HAP-1 (cell line): ENCODE data around the gene NR2C1.
"Not testable (repeated sequence)": the region's sequence is repeated elsewhere in the genome, so short reads cannot be mapped to it uniquely, and the experiment has no call there.

Source experiments
- DNase-seq, 2 experiments: peaks; one replicate each; pipeline ENCODE4 v3.0.0-alpha.2; 2016 to 2020; ENCODE audit warnings: low spot score in 2 of 2
- H3K27me3 ChIP-seq: fragments of 250-450 bp; sonication (Bioruptor Pico); 2 replicates; pipeline ENCODE4 v1.5.1; 2020; ENCODE audit warnings: low read depth, mild to moderate bottlenecking, moderate library complexity
- H3K36me3 ChIP-seq: fragments of 250-450 bp; sonication (Bioruptor Pico); replicated peaks from 2 replicates; pipeline ENCODE4 v1.5.1; 2020; ENCODE audit warnings: mild to moderate bottlenecking
- H3K4me1 ChIP-seq: fragments of 250-450 bp; sonication (Bioruptor Pico); 2 replicates; pipeline ENCODE4 v1.5.1; 2020; ENCODE audit warnings: mild to moderate bottlenecking
- H3K4me3 ChIP-seq: fragments of 250-450 bp; sonication (Bioruptor Pico); 2 replicates; pipeline ENCODE4 v1.5.1; 2020; ENCODE audit warnings: mild to moderate bottlenecking, moderate library complexity
- H3K9me3 ChIP-seq: fragments of 250-450 bp; sonication (Bioruptor Pico); 2 replicates; pipeline ENCODE4 v1.5.1; 2020; ENCODE audit warnings: mild to moderate bottlenecking, moderate library complexity
- in situ Hi-C: fragments of 300-500 bp; cut with MboI; formaldehyde crosslinking; loops from 3 replicates; pipeline ENCODE4 v1.14.3; 2020; ENCODE audit warnings: low sequenced_read_pairs, inconsistent platforms, mixed read lengths

Gene NR2C1

GRCh38 chr12:95004610-95005009 is 68.8 kb downstream of the NR2C1 start:
- H3K27me3 ChIP-seq: no peaks in the 10 kb centered on the region
- peaks cover 13% of the 10 kb centered on the region for H3K9me3 ChIP-seq
- H3K4me1 ChIP-seq: peaks cover 3% of the 10 kb centered on the region
- peaks cover 12% of the 10 kb centered on the region; the same call in 1 of the 2 replicates for H3K36me3 ChIP-seq
- no peak for DNase-seq
- in situ Hi-C loops: no loop called here
- H3K4me3 ChIP-seq: no peak overlapping the region

DNA sequence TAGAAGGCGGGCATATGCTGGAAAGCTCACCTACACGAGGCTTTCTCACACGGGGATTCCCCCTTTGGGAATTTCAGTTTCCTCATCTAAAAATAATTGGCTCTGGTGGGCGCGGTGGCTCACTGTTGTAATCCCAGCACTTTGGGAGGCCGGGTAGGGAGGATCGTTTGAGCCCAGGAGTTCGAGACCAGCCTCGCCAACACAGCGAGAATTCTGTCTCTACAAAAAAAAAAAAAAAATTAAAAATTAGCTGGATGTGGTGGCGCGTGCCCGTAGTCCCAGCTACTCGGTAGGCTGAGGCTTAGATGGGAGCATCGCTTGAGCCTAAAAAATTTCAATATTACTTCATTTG is 69.5 kb downstream of the NR2C1 start:
- DNase-seq: no peak
- in situ Hi-C loops: no loop called here
- Histone ChIP-seq H3K4me1 (peaks cover 3% of the 10 kb centered on the region), H3K4me3 (peak overlapping the region; percentile 87), H3K9me3 (peaks cover 13% of the 10 kb centered on the region), H3K27me3 (no peaks in the 10 kb centered on the region), H3K36me3 (peaks cover 12% of the 10 kb centered on the region; the same call in 1 of the 2 replicates)

DNA sequence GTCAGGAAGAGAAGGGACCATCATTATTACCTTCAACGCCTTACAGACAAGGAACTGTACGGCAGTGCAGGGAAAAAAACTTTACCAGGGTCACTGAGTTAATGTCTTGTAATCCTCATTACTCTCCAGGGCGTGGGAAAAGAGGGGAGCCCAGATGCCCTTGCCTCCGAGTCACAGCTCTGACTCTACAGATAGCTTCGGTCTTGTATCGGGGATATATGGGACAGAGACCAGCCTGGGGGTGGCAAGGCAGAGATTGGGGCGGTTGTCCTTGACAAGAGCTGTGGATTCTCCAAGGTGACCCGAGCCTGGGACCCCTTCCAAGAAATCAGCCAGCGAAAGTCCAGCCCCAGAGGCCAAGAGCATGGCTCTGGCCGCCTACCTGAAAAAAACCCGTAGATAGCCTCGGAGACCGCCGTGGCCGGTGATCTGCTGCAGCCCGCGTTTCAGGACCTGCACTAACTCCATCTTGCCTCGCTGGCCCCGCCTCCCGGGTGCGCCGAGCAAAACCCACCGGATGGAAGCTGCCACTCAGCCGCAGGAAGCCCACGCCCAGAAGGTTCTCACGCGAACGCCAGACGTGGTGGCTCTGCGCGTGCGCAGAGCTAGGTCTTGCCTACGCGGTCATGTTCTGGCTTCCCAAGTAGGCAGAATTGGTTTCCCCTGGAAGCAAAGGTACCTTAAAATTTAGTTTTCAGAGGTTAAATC is 70.1 kb downstream of the NR2C1 start, which contains the start of gene NDUFA12:
TSS of gene NDUFA12 (minus strand) at position 485 of the 708 bp plus-strand sequence. CDS start at position 468, 17 bp downstream.
- Histone ChIP-seq H3K36me3 (peaks cover 12% of the 10 kb centered on the region; the same call in 1 of the 2 replicates), H3K4me3 (peak within 1 kb of the TSS; percentile 87), H3K9me3 (peaks cover 11% of the 10 kb centered on the region), H3K4me1 (peaks cover 3% of the 10 kb centered on the region), H3K27me3 (no peaks in the 10 kb centered on the region)
- in situ Hi-C loops: no loop called here
- peak; percentile 93 to 98 for DNase-seq

- DNase-seq: no peak
- no peaks in the 10 kb centered on the region for H3K27me3 ChIP-seq
These were observed 70.7 kb downstream of the NR2C1 start for GRCh38 chr12:95002754-95003153.

GRCh38 chr12:94998326-94998725 is 75.1 kb downstream of the NR2C1 start:
- in situ Hi-C loops: loop anchor here (25.0 kb wide), 1 partner anchor 461 kb away; no protein-coding TSS in a partner anchor
- Histone ChIP-seq H3K36me3 (peaks cover 19% of the 10 kb centered on the region), H3K9me3 (no peaks in the 10 kb centered on the region), H3K27me3 (no peaks in the 10 kb centered on the region), H3K4me3 (no peak overlapping the region), H3K4me1 (no peaks in the 10 kb centered on the region)
- no peak for DNase-seq

More at GRCh38 chr12:95002754-95003153, 70.7 kb downstream of the NR2C1 start:
- peaks cover 3% of the 10 kb centered on the region for H3K4me1 ChIP-seq
- peaks cover 7% of the 10 kb centered on the region for H3K9me3 ChIP-seq
- in situ Hi-C loops: no loop called here
- H3K4me3 ChIP-seq: peak overlapping the region; percentile 87
- peaks cover 12% of the 10 kb centered on the region; the same call in 1 of the 2 replicates for H3K36me3 ChIP-seq

DNA sequence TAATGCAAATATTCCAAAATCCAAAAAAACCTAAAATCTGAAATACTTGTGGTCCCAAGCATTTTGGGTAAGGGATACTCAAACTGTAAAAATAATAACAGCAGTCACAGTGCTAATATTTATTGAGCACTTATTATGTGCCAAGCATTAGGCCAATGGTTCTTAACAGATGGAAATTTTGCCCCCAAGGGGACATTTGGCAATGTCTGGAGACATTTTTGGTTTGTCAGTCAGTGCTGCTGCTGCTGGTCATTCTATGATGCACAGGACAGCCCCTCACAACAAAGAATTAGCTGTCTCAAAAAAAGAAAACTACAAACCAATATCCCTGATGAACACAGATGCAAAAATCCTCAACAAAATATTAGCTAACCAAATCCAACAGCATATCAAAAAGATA is 75.7 kb downstream of the NR2C1 start:
- Histone ChIP-seq H3K4me1 (no peaks in the 10 kb centered on the region), H3K36me3 (peaks cover 19% of the 10 kb centered on the region), H3K27me3 (no peaks in the 10 kb centered on the region), H3K9me3 (no peaks in the 10 kb centered on the region), H3K4me3 (no peak overlapping the region)
- no peak for DNase-seq
- in situ Hi-C loops: loop anchor here (25.0 kb wide), 1 partner anchor 460 kb away; no protein-coding TSS in a partner anchor

DNA sequence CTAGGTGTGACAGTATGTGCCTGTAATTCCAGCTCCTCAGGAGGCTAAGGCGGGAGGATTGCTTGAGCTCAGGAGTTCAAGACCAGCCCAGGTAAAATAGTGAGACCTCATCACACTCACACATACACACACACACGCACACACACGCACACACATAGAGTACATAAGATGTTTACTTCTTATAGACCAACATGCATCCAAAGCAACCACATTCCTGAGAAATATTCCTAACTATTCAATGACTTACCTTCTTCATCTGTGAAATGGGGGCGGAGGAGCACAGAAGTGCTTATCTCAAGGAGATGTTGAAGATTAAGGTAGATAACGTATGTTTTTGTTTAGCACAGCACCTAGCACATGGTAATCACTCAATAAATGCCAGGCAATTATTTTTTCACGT is 76.4 kb downstream of the NR2C1 start:
- no peak overlapping the region for H3K4me3 ChIP-seq
- H3K9me3 ChIP-seq: no peaks in the 10 kb centered on the region
- H3K27me3 ChIP-seq: no peaks in the 10 kb centered on the region
- no peaks in the 10 kb centered on the region for H3K4me1 ChIP-seq
- H3K36me3 ChIP-seq: peaks cover 19% of the 10 kb centered on the region
- in situ Hi-C loops: loop anchor here (25.0 kb wide), 1 partner anchor 460 kb away; no protein-coding TSS in a partner anchor
- no peak for DNase-seq

- H3K27me3 ChIP-seq: no peaks in the 10 kb centered on the region
- H3K4me3 ChIP-seq: no peak overlapping the region
- peaks cover 10% of the 10 kb centered on the region for H3K36me3 ChIP-seq
- H3K4me1 ChIP-seq: no peaks in the 10 kb centered on the region
- no peak for DNase-seq
- in situ Hi-C loops: loop anchor here (25.0 kb wide), 1 partner anchor 457 kb away; no protein-coding TSS in a partner anchor
- H3K9me3 ChIP-seq: no peaks in the 10 kb centered on the region
These were observed 79.1 kb downstream of the NR2C1 start for GRCh38 chr12:94994312-94994711.

- peaks cover 10% of the 10 kb centered on the region for H3K36me3 ChIP-seq
- in situ Hi-C loops: loop anchor here (25.0 kb wide), 1 partner anchor 457 kb away; no protein-coding TSS in a partner anchor
- H3K27me3 ChIP-seq, DNase-seq, H3K4me3 ChIP-seq, H3K9me3 ChIP-seq, H3K4me1 ChIP-seq: not testable (repeated sequence)
These were observed 79.6 kb downstream of the NR2C1 start for GRCh38 chr12:94993855-94994254.

DNA sequence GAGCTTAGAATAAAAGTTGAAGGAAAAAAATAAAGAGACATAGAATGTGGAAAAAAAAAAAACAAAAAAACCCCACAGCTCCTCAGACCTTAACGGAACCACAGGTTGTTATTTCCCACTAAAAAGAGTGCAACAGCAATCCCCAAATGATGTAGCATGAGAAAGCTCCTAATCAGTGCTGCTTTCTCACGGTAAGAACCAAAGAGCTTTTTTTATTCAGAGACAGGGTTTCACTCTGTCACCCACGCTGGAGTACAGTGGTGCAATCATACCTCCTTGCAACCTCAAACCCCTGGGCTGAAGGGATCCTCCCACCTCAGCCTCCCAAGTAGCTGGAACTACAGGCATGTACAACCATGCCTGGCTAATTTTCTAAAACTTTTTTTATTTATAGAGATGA is 83.2 kb downstream of the NR2C1 start:
- no peaks in the 10 kb centered on the region for H3K27me3 ChIP-seq
- no peaks in the 10 kb centered on the region for H3K9me3 ChIP-seq
- H3K4me3 ChIP-seq: no peak overlapping the region
- H3K36me3 ChIP-seq: peaks cover 8% of the 10 kb centered on the region
- no peaks in the 10 kb centered on the region for H3K4me1 ChIP-seq
- in situ Hi-C loops: loop anchor here (25.0 kb wide), 1 partner anchor 453 kb away; no protein-coding TSS in a partner anchor
- DNase-seq: no peak

- Histone ChIP-seq H3K4me3 (no peak overlapping the region), H3K36me3 (peaks cover 4% of the 10 kb centered on the region), H3K9me3 (no peaks in the 10 kb centered on the region), H3K27me3 (no peaks in the 10 kb centered on the region), H3K4me1 (no peaks in the 10 kb centered on the region)
- no peak for DNase-seq
- in situ Hi-C loops: loop anchor here (25.0 kb wide), 1 partner anchor 451 kb away; no protein-coding TSS in a partner anchor
These were observed 84.9 kb downstream of the NR2C1 start for GRCh38 chr12:94988471-94988870.

DNA sequence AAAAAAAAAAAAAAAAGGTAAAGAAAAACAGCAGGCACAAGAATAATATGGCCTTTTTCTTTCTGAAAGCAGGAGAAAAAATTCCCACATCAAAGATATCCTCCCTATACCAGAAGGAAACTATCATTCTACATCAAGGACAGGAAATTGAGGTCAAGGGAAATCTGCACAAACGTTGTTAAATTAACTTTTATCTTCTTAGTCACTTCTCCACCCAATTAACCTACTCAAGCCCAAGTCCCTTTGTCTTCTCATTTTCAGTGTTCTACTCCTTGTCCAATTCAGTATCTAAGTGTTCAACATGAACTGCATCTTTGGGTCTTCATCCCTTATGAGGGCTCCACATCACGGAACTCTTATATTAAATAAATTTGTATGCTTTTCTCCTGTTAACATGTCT is 85.6 kb downstream of the NR2C1 start:
- in situ Hi-C loops: loop anchor here (25.0 kb wide), 1 partner anchor 450 kb away; no protein-coding TSS in a partner anchor
- no peak for DNase-seq
- Histone ChIP-seq H3K9me3 (no peaks in the 10 kb centered on the region), H3K27me3 (no peaks in the 10 kb centered on the region), H3K4me3 (no peak overlapping the region), H3K36me3 (peaks cover 4% of the 10 kb centered on the region), H3K4me1 (no peaks in the 10 kb centered on the region)

DNA sequence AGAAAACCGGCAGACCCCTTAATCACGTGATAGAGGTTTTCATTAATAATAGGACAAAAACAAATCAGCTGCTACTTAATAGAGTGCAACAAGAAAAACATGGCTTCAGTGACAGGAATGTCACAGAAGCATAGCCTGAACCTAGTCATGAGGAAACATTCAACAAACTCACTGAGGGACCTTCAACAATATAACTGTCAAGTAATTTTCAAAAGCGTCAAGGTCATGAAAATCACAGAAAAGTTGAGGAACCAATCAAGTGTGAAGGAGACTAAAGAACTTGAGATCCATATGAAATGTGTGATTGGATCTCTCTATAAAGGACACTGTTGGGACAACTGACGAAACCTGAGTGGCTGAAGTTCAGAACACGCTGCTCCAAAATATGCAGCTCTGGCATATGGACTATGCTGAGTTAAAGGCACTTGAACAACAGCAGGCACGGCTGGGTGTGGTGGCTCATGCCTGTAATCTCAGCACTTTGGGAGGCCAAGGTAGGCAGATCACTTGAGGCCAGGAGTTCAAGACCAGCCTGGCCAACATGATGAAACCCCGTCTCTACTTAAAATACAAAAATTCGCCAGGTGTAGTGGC is 86.2 kb downstream of the NR2C1 start:
- in situ Hi-C loops: loop anchor here (25.0 kb wide), 1 partner anchor 450 kb away; no protein-coding TSS in a partner anchor
- Histone ChIP-seq H3K4me3 (no peak overlapping the region), H3K27me3 (no peaks in the 10 kb centered on the region), H3K9me3 (no peaks in the 10 kb centered on the region), H3K4me1 (no peaks in the 10 kb centered on the region), H3K36me3 (peaks cover 4% of the 10 kb centered on the region)
- DNase-seq: no peak

- not testable (repeated sequence) for H3K4me3 ChIP-seq, DNase-seq, H3K27me3 ChIP-seq, H3K36me3 ChIP-seq, H3K4me1 ChIP-seq, H3K9me3 ChIP-seq
- in situ Hi-C loops: loop anchor here (25.0 kb wide), 1 partner anchor 448 kb away; no protein-coding TSS in a partner anchor
These were observed 88.3 kb downstream of the NR2C1 start for GRCh38 chr12:94985099-94985498.
